ENCODE results near the gene DIO3. TPM values are rescaled to one million over a fixed set of nuclear protein-coding genes. Genes with fewer than 3 reads are reported as not detected.

DIO3 gene
- total RNA-seq, result 10 to 100 TPM; 24.2 to 60.5 TPM
- polyA plus RNA-seq (2013, experiment 1 of 2), result 27.3 TPM
- polyA plus RNA-seq (2013, experiment 2 of 2), result 37.6 TPM
- long read RNA-seq, experiment 1, transcript DIO3-201 (1 exons, 2,102 nt), result major isoform, 18 of 18 reads
- long read RNA-seq, experiment 1, partial matches to known transcripts, result 0 of 18 reads
- long read RNA-seq, experiment 1, other reads (novel, unspliced or antisense), result 0 of 18 reads
- long read RNA-seq, experiment 2, transcript DIO3-201 (1 exons, 2,102 nt), result major isoform, 10 of 11 reads
- long read RNA-seq, experiment 2, partial matches to known transcripts, result 0 of 11 reads
- long read RNA-seq, experiment 2, other reads (novel, unspliced or antisense), result 1 of 11 reads
- long read RNA-seq, experiment 3, transcript DIO3-201 (1 exons, 2,102 nt), result major isoform, 23 of 23 reads
- long read RNA-seq, experiment 3, partial matches to known transcripts, result 0 of 23 reads
- long read RNA-seq, experiment 3, other reads (novel, unspliced or antisense), result 0 of 23 reads
- long read RNA-seq, experiment 4, transcript DIO3-201 (1 exons, 2,102 nt), result major isoform, 71 of 71 reads
- long read RNA-seq, experiment 4, partial matches to known transcripts, result 0 of 71 reads
- long read RNA-seq, experiment 4, other reads (novel, unspliced or antisense), result 0 of 71 reads

DNA sequence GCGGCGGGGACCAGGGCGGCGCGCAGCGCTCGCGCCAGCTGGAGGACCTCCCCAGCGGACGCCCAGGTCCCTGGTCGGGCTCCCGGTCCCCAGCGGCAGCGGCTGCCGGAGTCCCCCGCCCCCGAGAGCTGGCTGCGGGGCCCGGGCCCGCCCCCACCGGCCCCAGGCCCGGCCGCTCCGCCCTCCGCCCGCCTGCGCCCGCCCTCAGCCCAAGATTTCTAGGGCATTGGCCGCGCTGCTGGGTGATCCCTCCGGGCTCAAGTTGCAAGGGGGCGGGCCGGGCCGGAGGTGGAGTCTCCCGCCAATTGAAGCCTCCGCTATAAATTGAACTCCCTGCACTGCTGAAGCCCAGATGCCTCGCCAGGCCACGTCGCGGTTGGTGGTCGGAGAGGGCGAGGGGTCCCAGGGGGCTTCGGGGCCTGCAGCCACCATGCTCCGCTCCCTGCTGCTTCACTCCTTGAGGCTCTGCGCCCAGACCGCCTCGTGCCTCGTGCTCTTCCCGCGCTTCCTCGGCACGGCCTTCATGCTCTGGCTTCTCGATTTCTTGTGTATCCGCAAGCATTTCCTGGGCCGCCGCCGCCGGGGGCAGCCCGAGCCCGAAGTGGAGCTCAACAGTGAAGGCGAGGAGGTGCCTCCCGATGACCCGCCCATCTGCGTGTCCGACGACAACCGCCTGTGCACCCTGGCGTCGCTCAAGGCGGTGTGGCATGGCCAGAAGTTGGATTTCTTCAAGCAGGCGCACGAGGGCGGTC, at the start of gene DIO3:
Gene DIO3 (plus strand): TSS at position 351 of the 752 bp plus-strand sequence.
- H3K4me3 Mint-ChIP-seq, result peak within 1 kb of the TSS; percentile 63

DNA sequence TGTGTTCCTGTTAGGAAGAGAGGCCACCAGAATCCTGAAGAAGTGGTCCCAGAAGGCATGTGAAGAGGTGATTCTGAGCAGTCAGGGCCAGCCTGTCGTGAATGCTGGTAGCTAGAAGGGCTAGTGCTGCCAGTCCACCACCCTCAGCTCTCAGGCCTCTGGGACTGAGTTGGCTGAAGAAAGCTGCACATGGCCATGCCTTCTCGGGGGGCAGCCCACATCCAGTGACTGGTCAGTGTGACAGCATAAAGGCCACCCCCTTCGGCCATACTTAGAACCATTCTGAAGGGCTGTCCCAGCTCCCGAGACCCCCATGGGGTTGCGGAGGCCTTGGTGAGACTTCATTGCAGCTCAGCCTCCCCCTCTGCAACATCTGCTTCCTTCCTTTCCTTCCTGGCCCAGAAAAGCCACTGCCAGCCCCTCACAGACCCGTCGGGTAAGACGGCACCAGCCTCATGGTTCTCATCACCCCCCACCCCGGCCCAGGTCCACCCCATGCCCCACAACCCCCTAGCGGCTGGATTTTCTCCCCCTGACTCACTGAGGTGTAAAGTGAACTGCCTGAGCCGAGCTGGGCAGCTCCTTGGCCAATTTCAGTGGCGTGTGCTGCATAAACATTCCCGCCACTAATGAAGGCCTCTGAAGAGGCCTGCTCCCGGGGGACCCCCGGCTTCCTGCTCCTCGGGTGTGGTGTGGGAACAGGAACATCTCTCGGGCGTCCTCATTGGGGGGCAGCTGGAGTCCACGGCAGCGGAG, 49.5 kb upstream of the DIO3 start:
- no peak overlapping the region for H3K27ac ChIP-seq (ENCODE audit: low read depth, low read length)
- 93 to 95% methylated on average over 11 to 19 of the region's 20 CpGs for WGBS, 2 experiments (ENCODE audit: insufficient coverage in 1 of 2, insufficient read length in 1 of 2)
- no peak for DNase-seq
- Mint-ChIP-seq H3K27me3 (ENCODE audit: insufficient read depth) (peaks cover 3% of the 10 kb centered on the region), H3K27ac (no peak overlapping the region), H3K9me3 (peaks cover 11% of the 10 kb centered on the region), H3K4me1 (no peaks in the 10 kb centered on the region), H3K4me3 (no peak overlapping the region), H3K36me3 (ENCODE audit: low read depth) (no peaks in the 10 kb centered on the region)
- H3K4me1 ChIP-seq (ENCODE audit: control insufficient read depth, insufficient read depth, low read length), result no peaks in the 10 kb centered on the region
- H3K4me3 ChIP-seq (ENCODE audit: low read length), result no peak overlapping the region
- no peaks in the 10 kb centered on the region for H3K27me3 ChIP-seq (ENCODE audit: control insufficient read depth, insufficient read depth, low read length, poor library complexity, severe bottlenecking)
- no peaks in the 10 kb centered on the region for H3K36me3 ChIP-seq (ENCODE audit: control insufficient read depth, insufficient read depth, low read length)
- TF ChIP-seq, protein P1, sequence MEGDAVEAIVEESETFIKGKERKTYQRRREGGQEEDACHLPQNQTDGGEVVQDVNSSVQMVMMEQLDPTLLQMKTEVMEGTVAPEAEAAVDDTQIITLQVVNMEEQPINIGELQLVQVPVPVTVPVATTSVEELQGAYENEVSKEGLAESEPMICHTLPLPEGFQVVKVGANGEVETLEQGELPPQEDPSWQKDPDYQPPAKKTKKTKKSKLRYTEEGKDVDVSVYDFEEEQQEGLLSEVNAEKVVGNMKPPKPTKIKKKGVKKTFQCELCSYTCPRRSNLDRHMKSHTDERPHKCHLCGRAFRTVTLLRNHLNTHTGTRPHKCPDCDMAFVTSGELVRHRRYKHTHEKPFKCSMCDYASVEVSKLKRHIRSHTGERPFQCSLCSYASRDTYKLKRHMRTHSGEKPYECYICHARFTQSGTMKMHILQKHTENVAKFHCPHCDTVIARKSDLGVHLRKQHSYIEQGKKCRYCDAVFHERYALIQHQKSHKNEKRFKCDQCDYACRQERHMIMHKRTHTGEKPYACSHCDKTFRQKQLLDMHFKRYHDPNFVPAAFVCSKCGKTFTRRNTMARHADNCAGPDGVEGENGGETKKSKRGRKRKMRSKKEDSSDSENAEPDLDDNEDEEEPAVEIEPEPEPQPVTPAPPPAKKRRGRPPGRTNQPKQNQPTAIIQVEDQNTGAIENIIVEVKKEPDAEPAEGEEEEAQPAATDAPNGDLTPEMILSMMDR (conservative IDR thresholded peaks at IDR 0.05), result no peak
- H3K9me3 ChIP-seq (ENCODE audit: control insufficient read depth, low read length), result no peaks in the 10 kb centered on the region
- no peak overlapping the region for H3K9ac ChIP-seq (ENCODE audit: extremely low read depth, low read length, poor library complexity, severe bottlenecking)

More for the DNA sequence above, at the start of gene DIO3:
- Histone ChIP-seq H3K4me3 (ENCODE audit: low read length) (peak within 1 kb of the TSS; percentile 86), H3K27me3 (ENCODE audit: control insufficient read depth, insufficient read depth, low read length, poor library complexity, severe bottlenecking) (peaks cover 59% of the 10 kb centered on the region), H3K36me3 (ENCODE audit: control insufficient read depth, insufficient read depth, low read length) (peaks cover 7% of the 10 kb centered on the region), H3K9me3 (ENCODE audit: control insufficient read depth, low read length) (no peaks in the 10 kb centered on the region), H3K9ac (ENCODE audit: extremely low read depth, low read length, poor library complexity, severe bottlenecking) (no peak within 1 kb of the TSS), H3K4me1 (ENCODE audit: control insufficient read depth, insufficient read depth, low read length) (peaks cover 2% of the 10 kb centered on the region), H3K27ac (ENCODE audit: low read depth, low read length) (no peak within 1 kb of the TSS)
- Mint-ChIP-seq H3K27ac (no peak within 1 kb of the TSS), H3K9me3 (peaks cover 14% of the 10 kb centered on the region), H3K27me3 (ENCODE audit: insufficient read depth) (peaks cover 82% of the 10 kb centered on the region), H3K4me1 (peaks cover 17% of the 10 kb centered on the region), H3K36me3 (ENCODE audit: low read depth) (peaks cover 6% of the 10 kb centered on the region)
- peak; percentile 96 for DNase-seq
- TF ChIP-seq, protein P1 (conservative IDR thresholded peaks at IDR 0.05), result peak; percentile 25
- 24 to 28% methylated on average over 52 to 73 of the region's 73 CpGs for WGBS, 2 experiments (ENCODE audit: insufficient coverage in 1 of 2, insufficient read length in 1 of 2)

DNA sequence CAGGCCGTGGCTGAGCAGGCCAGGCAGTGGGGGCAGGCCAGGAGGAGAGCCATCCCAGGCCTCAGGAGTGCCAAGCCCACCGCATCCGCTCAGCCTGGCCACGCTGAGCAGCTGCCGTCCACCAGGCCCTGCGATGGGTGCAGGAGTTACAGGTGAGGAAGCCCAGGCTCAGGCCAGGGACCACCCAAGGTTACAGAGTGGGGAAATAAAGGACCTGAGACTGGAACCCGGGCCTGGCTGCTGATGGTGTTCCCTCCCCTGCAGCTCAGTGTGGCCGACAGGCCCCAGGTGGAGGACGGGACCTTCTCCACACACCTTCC, 49.0 kb upstream of the DIO3 start:
- H3K9ac ChIP-seq (ENCODE audit: extremely low read depth, low read length, poor library complexity, severe bottlenecking), result no peak overlapping the region
- WGBS, 2 experiments (ENCODE audit: insufficient coverage in 1 of 2, insufficient read length in 1 of 2), result 93 to 96% methylated on average over 7 to 9 of the region's 9 CpGs
- DNase-seq, result no peak
- H3K36me3 ChIP-seq (ENCODE audit: control insufficient read depth, insufficient read depth, low read length), result no peaks in the 10 kb centered on the region
- Mint-ChIP-seq H3K4me1 (no peaks in the 10 kb centered on the region), H3K4me3 (no peak overlapping the region), H3K27me3 (ENCODE audit: insufficient read depth) (peaks cover 3% of the 10 kb centered on the region), H3K9me3 (peaks cover 11% of the 10 kb centered on the region), H3K27ac (no peak overlapping the region), H3K36me3 (ENCODE audit: low read depth) (no peaks in the 10 kb centered on the region)
- no peaks in the 10 kb centered on the region for H3K4me1 ChIP-seq (ENCODE audit: control insufficient read depth, insufficient read depth, low read length)
- no peaks in the 10 kb centered on the region for H3K9me3 ChIP-seq (ENCODE audit: control insufficient read depth, low read length)
- H3K27ac ChIP-seq (ENCODE audit: low read depth, low read length), result no peak overlapping the region
- TF ChIP-seq, protein P1 (conservative IDR thresholded peaks at IDR 0.05), result no peak
- H3K27me3 ChIP-seq (ENCODE audit: control insufficient read depth, insufficient read depth, low read length, poor library complexity, severe bottlenecking), result no peaks in the 10 kb centered on the region
- H3K4me3 ChIP-seq (ENCODE audit: low read length), result no peak overlapping the region
